Natural killer cell (primary cell): Measurements from ENCODE around the gene TRIM52. TPM values are rescaled to one million over a fixed set of nuclear protein-coding genes. Genes with fewer than 3 reads are reported as not detected.
A peak's percentile ranks its signal among the peaks of the same experiment; 100 is the strongest.

ENCODE experiments used
- ATAC-seq, 3 donors: fragments of 150-1000 bp in 2 of 3; fragments of 200-7000 bp in 1 of 3; cut with Tn5 transposase; 1 replicate in 1 of 3; 2 replicates in 2 of 3; pipeline ENCODE4 v1.10.0; 2021; ENCODE audit warnings: mild to moderate bottlenecking in 2 of 3, moderate library complexity in 2 of 3
- DNase-seq, 2 donors: peaks; one replicate each; pipeline versions ENCODE4 v3.0.0 to v3.0.0-alpha.2; 2013 to 2021; ENCODE audit warnings: mixed read lengths in 1 of 2
- H3K27ac ChIP-seq: one replicate; pipeline ENCODE4 v1.5.1; 2013; ENCODE audit warnings: mild to moderate bottlenecking, low read length
- H3K27me3 ChIP-seq: one replicate; pipeline ENCODE4 v1.6.1; 2013; ENCODE audit warnings: low read length; ENCODE audit not compliant: control insufficient read depth, insufficient read depth
- H3K36me3 ChIP-seq: one replicate; pipeline ENCODE4 v1.6.1; 2013; ENCODE audit warnings: low read length; ENCODE audit not compliant: control insufficient read depth, insufficient read depth
- H3K4me1 ChIP-seq: one replicate; pipeline ENCODE4 v1.6.1; 2013; ENCODE audit warnings: low read length; ENCODE audit not compliant: control insufficient read depth, insufficient read depth
- H3K4me3 ChIP-seq: one replicate; pipeline ENCODE4 v1.5.1; 2013; ENCODE audit warnings: low read length
- H3K9me3 ChIP-seq: one replicate; pipeline ENCODE4 v1.6.1; 2013; ENCODE audit warnings: low read length; ENCODE audit not compliant: control insufficient read depth, insufficient read depth
- H3K27ac Mint-ChIP-seq, 2 donors: one replicate each; pipeline ENCODE4 v1.8.0; 2022; ENCODE audit warnings: mild to moderate bottlenecking in 2 of 2, mixed read lengths in 2 of 2, moderate library complexity in 1 of 2
- H3K27me3 Mint-ChIP-seq, 2 donors: one replicate each; pipeline ENCODE4 v1.8.0; 2022; ENCODE audit warnings: low read depth in 2 of 2, mixed read lengths in 2 of 2
- H3K36me3 Mint-ChIP-seq: one replicate; pipeline ENCODE4 v1.8.0; 2022; ENCODE audit warnings: mixed read lengths
- H3K4me1 Mint-ChIP-seq, 2 donors: one replicate each; pipeline ENCODE4 v1.8.0; 2022; ENCODE audit warnings: mixed read lengths in 2 of 2
- H3K4me3 Mint-ChIP-seq: one replicate; pipeline ENCODE4 v1.8.0; 2022; ENCODE audit warnings: mild to moderate bottlenecking, moderate library complexity, mixed read lengths
- H3K9me3 Mint-ChIP-seq, 2 donors: one replicate each; pipeline ENCODE4 v1.8.0; 2022; ENCODE audit warnings: mixed read lengths in 2 of 2
- CTCF ChIP-seq: fragments of 200-600 bp; IDR thresholded peaks from one replicate; pipeline ENCODE4 v1.8.0; 2022; ENCODE audit warnings: antibody characterized with exemption
- WGBS: methylation state at CpG from one replicate; pipeline ENCODE4 v1.1.7; 2013; ENCODE audit warnings: missing lambda C conversion rate; ENCODE audit not compliant: insufficient coverage; 5-methylcytosine and 5-hydroxymethylcytosine counted together
- intact Hi-C: fragments of 100-400 bp; cut with micrococcal nuclease; formaldehyde crosslinking; loops from one replicate; pipeline ENCODE4 v1.14.2; 2022
- total RNA-seq, 4 donors: library from RNA; stranded (reverse); fragments of 120-200 nt in 1 of 4; gene quantifications; one replicate each; pipeline versions ENCODE4 v1.2.3 to v1.2.4, GENCODE V29; 2013 to 2022

Gene TRIM52
- total RNA-seq, 3 donors from 2014 or later (not counting 1 experiment from before 2014, with no cell fraction given): 43.4 to 60.0 (median 44.4) TPM

DNA sequence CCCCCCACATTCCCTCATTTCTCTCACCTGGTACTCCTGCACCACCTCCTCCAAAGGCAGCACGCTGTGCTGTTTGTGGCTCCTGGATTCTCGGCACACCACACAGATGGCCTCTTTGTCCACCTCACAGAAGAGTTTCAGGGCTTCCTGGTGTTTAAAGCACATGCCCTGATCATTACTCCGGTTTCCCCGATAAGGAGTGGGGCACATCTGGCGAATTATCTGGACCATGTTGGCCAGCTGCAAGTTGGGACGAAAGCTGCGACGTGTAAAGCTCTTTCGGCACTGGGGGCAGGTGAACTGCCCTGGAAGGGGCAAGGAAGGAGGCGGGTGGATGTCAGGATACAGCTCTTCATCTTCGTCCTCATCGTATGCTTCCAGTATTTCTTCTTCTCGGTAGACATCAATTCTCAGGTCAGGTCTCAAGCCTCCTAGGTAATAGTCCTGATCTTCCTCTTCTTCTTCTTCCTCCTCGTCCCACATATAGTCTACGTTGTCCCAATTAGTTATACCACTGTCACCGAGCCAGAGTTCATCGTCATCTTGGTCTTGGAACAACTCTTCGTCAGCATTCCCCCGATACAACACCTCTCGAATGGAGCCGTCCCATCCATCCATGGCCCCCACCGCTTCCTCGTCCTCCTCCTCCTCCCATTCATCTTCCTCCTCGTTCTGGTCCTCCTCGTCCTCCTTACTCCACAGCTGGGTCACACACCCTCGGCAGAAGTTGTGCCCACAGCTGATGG lies 796 bp downstream of the TRIM52 start:
- Histone ChIP-seq H3K4me3 (peak overlapping the region; percentile 92), H3K27me3 (no peaks in the 10 kb centered on the region), H3K4me1 (peaks cover 41% of the 10 kb centered on the region), H3K9me3 (no peaks in the 10 kb centered on the region), H3K36me3 (peaks cover 20% of the 10 kb centered on the region), H3K27ac (peak overlapping the region; percentile 98)
- Mint-ChIP-seq H3K4me3 (peak overlapping the region; percentile 99), H3K36me3 (no peaks in the 10 kb centered on the region), H3K27me3 (no peaks in the 10 kb centered on the region), H3K9me3 (no peaks in the 10 kb centered on the region), H3K27ac (peak overlapping the region; percentile 98 to 99), H3K4me1 (peaks cover 49 to 57% of the 10 kb centered on the region in 2 donors)
- 4% methylated on average over 26 of the region's 26 CpGs for WGBS
- no peak for ATAC-seq
- no peak for TF ChIP-seq CTCF
- intact Hi-C loops: loop anchor here (2.0 to 5.0 kb wide), 2 partner anchors 69 to 458 kb away; partner anchors contain the start of gene MGAT1
- no peak for DNase-seq

- TF ChIP-seq CTCF: no peak
- no peak for ATAC-seq
- Mint-ChIP-seq H3K9me3 (no peaks in the 10 kb centered on the region), H3K4me1 (peaks cover 56 to 65% of the 10 kb centered on the region in 2 donors), H3K27me3 (no peaks in the 10 kb centered on the region), H3K4me3 (peak overlapping the region; percentile 99), H3K27ac (peak overlapping the region; percentile 98 to 99), H3K36me3 (no peaks in the 10 kb centered on the region)
- Histone ChIP-seq H3K27me3 (no peaks in the 10 kb centered on the region), H3K4me3 (peak overlapping the region; percentile 92), H3K4me1 (peaks cover 41% of the 10 kb centered on the region), H3K9me3 (no peaks in the 10 kb centered on the region), H3K36me3 (peaks cover 25% of the 10 kb centered on the region), H3K27ac (peak overlapping the region; percentile 98)
- DNase-seq: no peak
- intact Hi-C loops: no loop called here
- WGBS: 64% methylated on average over 2 of the region's 2 CpGs
Observed at GRCh38 chr5:181259283-181259682, 1.7 kb downstream of the TRIM52 start.

- peak overlapping the region; percentile 99 for H3K4me3 Mint-ChIP-seq
- no peaks in the 10 kb centered on the region for H3K36me3 Mint-ChIP-seq
- Histone ChIP-seq H3K4me3 (peak overlapping the region; percentile 92), H3K27me3 (no peaks in the 10 kb centered on the region), H3K36me3 (peaks cover 22% of the 10 kb centered on the region), H3K4me1 (peaks cover 41% of the 10 kb centered on the region), H3K9me3 (no peaks in the 10 kb centered on the region), H3K27ac (no peak overlapping the region)
- peak overlapping the region; percentile 98 to 99 for H3K27ac Mint-ChIP-seq
- 80% methylated on average over 3 of the region's 3 CpGs for WGBS
- H3K27me3 Mint-ChIP-seq: no peaks in the 10 kb centered on the region
- no peaks in the 10 kb centered on the region for H3K9me3 Mint-ChIP-seq
- no peak for TF ChIP-seq CTCF
- DNase-seq (no peak), ATAC-seq (no peak)
- peaks cover 58 to 61% of the 10 kb centered on the region in 2 donors for H3K4me1 Mint-ChIP-seq
- intact Hi-C loops: no loop called here
Observed at GRCh38 chr5:181258576-181258975, 2.4 kb downstream of the TRIM52 start.
